ENCODE results near the gene LZTS2. TPM values are rescaled to one million over a fixed set of nuclear protein-coding genes. Genes with fewer than 3 reads are reported as not detected.
A peak's percentile ranks its signal among the peaks of the same experiment; 100 is the strongest.

LZTS2 gene, protein sequence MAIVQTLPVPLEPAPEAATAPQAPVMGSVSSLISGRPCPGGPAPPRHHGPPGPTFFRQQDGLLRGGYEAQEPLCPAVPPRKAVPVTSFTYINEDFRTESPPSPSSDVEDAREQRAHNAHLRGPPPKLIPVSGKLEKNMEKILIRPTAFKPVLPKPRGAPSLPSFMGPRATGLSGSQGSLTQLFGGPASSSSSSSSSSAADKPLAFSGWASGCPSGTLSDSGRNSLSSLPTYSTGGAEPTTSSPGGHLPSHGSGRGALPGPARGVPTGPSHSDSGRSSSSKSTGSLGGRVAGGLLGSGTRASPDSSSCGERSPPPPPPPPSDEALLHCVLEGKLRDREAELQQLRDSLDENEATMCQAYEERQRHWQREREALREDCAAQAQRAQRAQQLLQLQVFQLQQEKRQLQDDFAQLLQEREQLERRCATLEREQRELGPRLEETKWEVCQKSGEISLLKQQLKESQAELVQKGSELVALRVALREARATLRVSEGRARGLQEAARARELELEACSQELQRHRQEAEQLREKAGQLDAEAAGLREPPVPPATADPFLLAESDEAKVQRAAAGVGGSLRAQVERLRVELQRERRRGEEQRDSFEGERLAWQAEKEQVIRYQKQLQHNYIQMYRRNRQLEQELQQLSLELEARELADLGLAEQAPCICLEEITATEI
- total RNA-seq = 10 to 100 TPM; 29.7 to 38.4 TPM

DNA sequence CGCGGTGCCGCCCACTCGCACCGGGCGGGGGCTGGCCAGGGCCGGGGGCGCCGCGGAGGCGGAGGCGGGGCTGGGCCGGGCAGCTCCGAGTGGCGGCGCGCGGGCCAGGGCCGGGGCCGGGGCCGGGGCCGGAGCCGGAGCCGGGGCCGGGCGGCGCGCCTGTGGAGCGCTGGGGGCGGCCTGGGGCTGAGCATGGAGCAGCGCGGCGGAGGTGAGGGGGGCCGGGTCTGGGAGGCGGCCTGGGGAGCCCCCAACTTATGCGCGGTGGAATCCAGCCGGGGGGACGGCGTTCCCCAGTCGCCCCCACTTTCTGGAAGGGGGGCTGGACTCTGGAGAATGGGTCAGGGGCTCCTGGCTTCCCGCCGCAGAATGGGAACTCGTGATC lies at the start of gene LZTS2:
TSS of gene LZTS2 (plus strand) at position 67 of the 385 bp plus-strand sequence. CDS start 2,731 bp downstream, outside the sequence.
- DNase-seq (no peak), ATAC-seq (peak; percentile 41)
- intact Hi-C loops (cut with DNase I) = no loop called here
- WGBS, 2 donors = 0 to 1% methylated on average over 3 to 43 of the region's 44 CpGs
- Histone ChIP-seq H3K4me1 (peaks cover 49% of the 10 kb centered on the region), H3K4me3 (peak within 1 kb of the TSS; percentile 18 to 31), H3K9me3 (no peaks in the 10 kb centered on the region), H3K36me3 (replicated peaks in 1 of 2; ENCODE audit: insufficient read depth in 1 of 2, low read depth in 2 of 2) (no peaks in the 10 kb centered on the region), H3K27me3 (no peaks in the 10 kb centered on the region), H3K27ac (peak within 1 kb of the TSS; percentile 87 to 98 (median 97))
- no peak for TF ChIP-seq POLR2A (IDR thresholded peaks at IDR 0.05)
- TF ChIP-seq, protein P1, sequence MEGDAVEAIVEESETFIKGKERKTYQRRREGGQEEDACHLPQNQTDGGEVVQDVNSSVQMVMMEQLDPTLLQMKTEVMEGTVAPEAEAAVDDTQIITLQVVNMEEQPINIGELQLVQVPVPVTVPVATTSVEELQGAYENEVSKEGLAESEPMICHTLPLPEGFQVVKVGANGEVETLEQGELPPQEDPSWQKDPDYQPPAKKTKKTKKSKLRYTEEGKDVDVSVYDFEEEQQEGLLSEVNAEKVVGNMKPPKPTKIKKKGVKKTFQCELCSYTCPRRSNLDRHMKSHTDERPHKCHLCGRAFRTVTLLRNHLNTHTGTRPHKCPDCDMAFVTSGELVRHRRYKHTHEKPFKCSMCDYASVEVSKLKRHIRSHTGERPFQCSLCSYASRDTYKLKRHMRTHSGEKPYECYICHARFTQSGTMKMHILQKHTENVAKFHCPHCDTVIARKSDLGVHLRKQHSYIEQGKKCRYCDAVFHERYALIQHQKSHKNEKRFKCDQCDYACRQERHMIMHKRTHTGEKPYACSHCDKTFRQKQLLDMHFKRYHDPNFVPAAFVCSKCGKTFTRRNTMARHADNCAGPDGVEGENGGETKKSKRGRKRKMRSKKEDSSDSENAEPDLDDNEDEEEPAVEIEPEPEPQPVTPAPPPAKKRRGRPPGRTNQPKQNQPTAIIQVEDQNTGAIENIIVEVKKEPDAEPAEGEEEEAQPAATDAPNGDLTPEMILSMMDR (IDR thresholded peaks at IDR 0.05) = no peak

DNA sequence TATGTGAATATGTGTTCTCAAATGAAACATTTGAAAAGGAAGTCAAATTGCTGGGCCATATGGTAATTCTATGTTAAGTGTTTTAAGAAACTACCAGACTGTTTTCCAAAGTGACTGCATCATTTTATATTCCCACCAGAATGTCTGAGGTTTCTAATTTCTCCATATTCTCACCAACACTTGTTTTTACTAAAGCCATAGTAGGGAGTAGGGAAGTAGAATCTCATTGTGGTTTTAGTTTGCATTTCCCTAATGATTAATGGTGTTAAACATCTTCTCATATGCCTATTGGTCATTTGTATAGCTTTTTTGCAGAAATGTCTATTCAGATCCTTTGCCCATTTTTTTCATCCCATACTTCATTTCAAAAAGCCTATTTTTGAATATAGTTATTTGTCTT lies 39.4 kb upstream of the LZTS2 start:
- Histone ChIP-seq H3K27ac (no peak overlapping the region), H3K36me3 (replicated peaks in 1 of 2; ENCODE audit: insufficient read depth in 1 of 2, low read depth in 2 of 2) (peaks cover 0 to 12% of the 10 kb centered on the region in 2 donors), H3K4me1 (no peaks in the 10 kb centered on the region), H3K9me3 (no peaks in the 10 kb centered on the region), H3K27me3 (no peaks in the 10 kb centered on the region), H3K4me3 (no peak overlapping the region)
- DNase-seq = no peak
- intact Hi-C loops (cut with DNase I) = no loop called here
- ATAC-seq = no peak
- TF ChIP-seq, protein P1 (IDR thresholded peaks at IDR 0.05) = no peak
- TF ChIP-seq POLR2A (IDR thresholded peaks at IDR 0.05) = no peak

DNA sequence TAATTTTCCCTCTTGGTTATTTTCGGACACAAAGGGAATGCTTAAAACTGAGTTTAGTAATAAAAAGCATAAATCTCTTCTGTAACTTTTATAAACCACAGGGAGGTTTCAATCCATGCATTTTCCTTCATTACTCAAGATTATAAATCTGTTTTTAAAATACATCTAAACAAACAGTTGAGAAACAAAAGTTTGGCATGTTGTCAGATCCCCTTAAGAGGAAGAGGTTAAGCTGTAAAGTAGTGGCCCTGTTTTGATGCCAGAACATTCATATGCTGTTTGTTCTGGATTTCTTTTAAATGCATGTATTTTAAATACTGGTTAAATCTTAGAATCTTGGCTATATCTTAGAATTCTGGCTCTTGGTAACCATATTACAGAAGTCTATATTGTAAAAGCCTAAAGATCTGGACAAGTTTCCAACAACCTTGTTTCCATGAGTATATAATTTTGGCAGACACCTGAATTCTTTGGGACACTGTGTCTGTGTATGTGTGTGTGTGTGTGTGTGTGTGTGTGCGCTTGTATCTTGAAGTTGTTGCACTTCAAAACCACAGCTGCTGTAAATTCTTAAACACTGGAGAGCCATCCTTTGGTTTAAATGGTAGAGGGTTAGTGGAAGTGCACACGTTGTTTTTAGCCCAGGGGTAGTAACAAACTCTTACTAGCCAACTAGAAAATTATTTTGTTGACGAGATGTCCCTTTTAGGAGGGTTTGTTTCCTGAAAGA lies 37.1 kb upstream of the LZTS2 start:
- H3K4me1 ChIP-seq = peaks cover 7% of the 10 kb centered on the region
- H3K27me3 ChIP-seq = no peaks in the 10 kb centered on the region
- intact Hi-C loops (cut with DNase I) = no loop called here
- WGBS, 2 donors = 79 to 81% methylated on average over 4 of the region's 4 CpGs
- ATAC-seq (no peak), DNase-seq (no peak)
- H3K36me3 ChIP-seq (replicated peaks in 1 of 2; ENCODE audit: insufficient read depth in 1 of 2, low read depth in 2 of 2) = peaks cover 0 to 8% of the 10 kb centered on the region in 2 donors
- no peak overlapping the region for H3K4me3 ChIP-seq
- H3K9me3 ChIP-seq = no peaks in the 10 kb centered on the region
- no peak for TF ChIP-seq POLR2A (IDR thresholded peaks at IDR 0.05)
- TF ChIP-seq, protein P1 (IDR thresholded peaks at IDR 0.05) = no peak
- H3K27ac ChIP-seq = no peak overlapping the region

DNA sequence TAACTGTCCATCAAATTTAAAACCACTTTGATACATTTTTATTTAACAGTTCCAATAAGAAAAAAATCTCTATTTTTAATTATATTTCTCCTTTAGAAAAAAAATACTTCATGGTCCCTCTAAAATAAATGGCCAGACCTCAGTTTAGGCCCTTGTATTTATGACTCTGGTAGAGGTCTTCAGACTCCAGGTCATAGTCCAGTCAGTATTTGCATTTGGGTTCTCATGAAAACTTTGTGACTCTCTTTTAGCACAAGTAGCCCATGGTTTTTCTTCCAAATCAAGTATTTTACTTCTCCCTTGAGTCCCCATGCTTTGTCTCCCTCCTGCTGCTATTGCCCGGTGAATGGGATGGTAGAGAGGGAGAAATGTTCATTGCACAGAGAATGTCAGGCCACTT lies 35.8 kb upstream of the LZTS2 start:
- no peak for DNase-seq
- 95 to 100% methylated on average over 1 of the region's 1 CpG for WGBS, 2 donors
- intact Hi-C loops (cut with DNase I) = no loop called here
- H3K27me3 ChIP-seq = no peaks in the 10 kb centered on the region
- H3K4me3 ChIP-seq = no peak overlapping the region
- H3K4me1 ChIP-seq = peaks cover 17% of the 10 kb centered on the region
- no peak overlapping the region for H3K27ac ChIP-seq
- H3K36me3 ChIP-seq (replicated peaks in 1 of 2; ENCODE audit: insufficient read depth in 1 of 2, low read depth in 2 of 2) = peaks cover 0 to 5% of the 10 kb centered on the region in 2 donors
- no peak for ATAC-seq
- no peaks in the 10 kb centered on the region for H3K9me3 ChIP-seq
- no peak for TF ChIP-seq POLR2A (IDR thresholded peaks at IDR 0.05)
- TF ChIP-seq, protein P1 (IDR thresholded peaks at IDR 0.05) = no peak
